GM12878 (cell line): Measurements from ENCODE around the gene EPHB1. TPM values are rescaled to one million over a fixed set of nuclear protein-coding genes. Genes with fewer than 3 reads are reported as not detected.
A peak's percentile ranks its signal among the peaks of the same experiment; 100 is the strongest.

Source experiments
- ATF2 ChIP-seq: IDR thresholded peaks from 2 replicates; pipeline ENCODE4 v1.6.1; 2012; ENCODE audit warnings: low read length, inconsistent platforms
- CHD2 ChIP-seq: IDR thresholded peaks from 2 replicates; pipeline ENCODE4 v1.6.1; 2011; ENCODE audit warnings: low read depth, low read length, improper control_type of control experiment, borderline replicate concordance
- EP300 ChIP-seq, 2 experiments: fragments of 150-350 bp in 1 of 2; IDR thresholded peaks; 2 replicates each; pipeline ENCODE4 v1.6.1; 2011 to 2012; ENCODE audit warnings: low read depth in 2 of 2, low read length in 2 of 2, borderline replicate concordance in 1 of 2, improper control_type of control experiment in 1 of 2, inconsistent platforms in 1 of 2; ENCODE audit not compliant: control insufficient read depth in 1 of 2
- MTA2 ChIP-seq: fragments of 450-650 bp; IDR thresholded peaks from 2 replicates; pipeline ENCODE4 v1.6.1; 2016; ENCODE audit warnings: low read depth, mild to moderate bottlenecking, moderate library complexity
- MTA3 ChIP-seq: IDR thresholded peaks from 2 replicates; pipeline ENCODE4 v1.6.1; 2012; ENCODE audit warnings: low read length, inconsistent platforms, borderline replicate concordance
- NBN ChIP-seq: fragments of 450-650 bp; IDR thresholded peaks from 2 replicates; pipeline ENCODE4 v1.6.1; 2016
- POLR2A ChIP-seq: IDR thresholded peaks from 2 replicates; pipeline ENCODE4 v1.6.1; 2011; ENCODE audit warnings: low read depth, mild to moderate bottlenecking, low read length
- RBBP5 ChIP-seq: fragments of 200-600 bp; sonication (generic); conservative IDR thresholded peaks from 2 replicates; pipeline ENCODE4 v1.6.1; 2016
- RELB ChIP-seq: fragments of 450-650 bp; IDR thresholded peaks from 2 replicates; pipeline ENCODE4 v1.6.1; 2017; ENCODE audit warnings: low read depth, mild to moderate bottlenecking, moderate library complexity
- SMAD1 ChIP-seq: fragments of 450-650 bp; IDR thresholded peaks from 2 replicates; pipeline ENCODE4 v1.6.1; 2018; ENCODE audit warnings: mild to moderate bottlenecking, low read depth; ENCODE audit not compliant: partially characterized antibody
- STAT3 ChIP-seq: IDR thresholded peaks from 2 replicates; pipeline ENCODE4 v1.6.1; 2011; ENCODE audit warnings: low read depth, low read length, improper control_type of control experiment
- TAF1 ChIP-seq: IDR thresholded peaks from 2 replicates; pipeline ENCODE4 v1.6.1; 2011; ENCODE audit warnings: mild to moderate bottlenecking, low read depth, low read length, borderline replicate concordance
- TARDBP ChIP-seq: IDR thresholded peaks from 2 replicates; pipeline ENCODE4 v1.6.1; 2016; ENCODE audit warnings: borderline replicate concordance
- ZNF592 ChIP-seq: fragments of 450-650 bp; IDR thresholded peaks from 2 replicates; pipeline ENCODE4 v1.6.1; 2017; ENCODE audit warnings: mild to moderate bottlenecking, moderate library complexity
- polyA plus RNA-seq, 11 experiments: library from polyadenylated mRNA; depleted of rRNA in 4 of 11; unstranded in 6 of 11; stranded (reverse) in 5 of 11; fragments of >200 nt; fragmentation: Nextera tagmentation in 4 of 11; fragmentation: Illumina TruSeq in 1 of 11; extraction: Ambion mirVana in 4 of 11; extraction: Trizol in 1 of 11; gene quantifications; 1 replicate in 1 of 11; 2 replicates in 10 of 11; pipeline versions ENCODE4 v1.2.1 to v1.2.3, GENCODE V29; 2011 to 2016; ENCODE audit warnings: inconsistent platforms in 2 of 11, missing spikeins in 2 of 11, low read depth in 1 of 11
- total RNA-seq, 4 experiments: library from RNA; depleted of rRNA in 3 of 4; stranded (reverse); fragments of >200 nt in 3 of 4; fragmentation: Illumina TruSeq in 1 of 4; extraction: Trizol in 1 of 4; gene quantifications; 2 replicates each; pipeline versions ENCODE4 v1.2.1 to v1.2.3, GENCODE V29; 2013 to 2021
- TF ChIP-seq, protein P1 (sequence below): fragments of 450-650 bp; conservative IDR thresholded peaks from 2 replicates; pipeline ENCODE4 v1.6.1; 2017; ENCODE audit warnings: mild to moderate bottlenecking, moderate library complexity

Gene EPHB1
- total and polyA plus RNA-seq, 10 of the 15 experiments (the other 5 are each of a cell fraction or from before 2014, with no cell fraction given): 0.33 to 23.8 (median 1.2) TPM

DNA sequence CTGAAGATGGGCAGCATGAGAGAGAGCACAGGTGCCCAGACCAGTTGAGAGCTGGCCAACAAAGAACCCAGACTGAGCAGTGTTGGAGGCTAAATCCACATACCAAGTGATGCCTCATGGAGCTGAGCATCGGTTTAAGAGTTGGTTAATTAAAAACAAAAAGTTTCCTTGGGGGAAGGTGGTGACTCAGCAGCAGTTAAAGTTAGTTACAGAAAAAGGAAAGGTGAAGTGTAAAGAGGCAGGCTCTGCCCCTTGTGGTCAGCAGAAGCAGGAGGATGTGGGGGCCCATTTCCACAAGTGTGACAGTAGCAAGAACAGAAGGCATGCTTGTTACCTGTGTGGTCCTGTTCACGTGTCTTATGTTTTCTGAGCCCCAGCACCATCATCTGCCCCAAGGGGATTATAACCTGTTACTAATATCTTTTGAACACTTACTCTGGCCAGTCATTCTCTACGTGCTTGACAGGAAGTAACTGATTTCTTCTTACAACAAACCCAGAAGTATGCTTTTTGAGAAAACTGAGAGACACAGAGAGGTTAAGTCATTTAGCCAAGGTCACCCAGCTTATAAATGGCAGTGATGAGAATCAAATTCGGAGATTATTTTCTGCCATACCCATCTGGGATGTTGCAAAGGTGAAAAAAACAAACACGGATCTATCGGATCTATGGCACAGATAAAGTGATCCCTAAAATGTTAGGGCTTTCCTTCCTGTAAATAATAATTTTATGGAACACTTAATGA lies 91.0 kb downstream of the EPHB1 start (continued):
- TF ChIP-seq CHD2 (peak; percentile 56; the same call in 1 of the 2 replicates), MTA2 (peak; percentile 93), RELB (peak; percentile 85), MTA3 (no peak), EP300 (IDR thresholded peaks at IDR 0.05; ENCODE audit: borderline replicate concordance in 1 of 2, control insufficient read depth in 1 of 2, low read depth in 2 of 2, low read length in 2 of 2) (peak; percentile 71 to 88), STAT3 (no peak), NBN (peak; percentile 95), SMAD1 (no peak), ATF2 (peak; percentile 30; the same call in 1 of the 2 replicates), TAF1 (no peak), RBBP5 (no peak), POLR2A (no peak), TARDBP (no peak), ZNF592 (no peak)
- TF ChIP-seq, protein P1, sequence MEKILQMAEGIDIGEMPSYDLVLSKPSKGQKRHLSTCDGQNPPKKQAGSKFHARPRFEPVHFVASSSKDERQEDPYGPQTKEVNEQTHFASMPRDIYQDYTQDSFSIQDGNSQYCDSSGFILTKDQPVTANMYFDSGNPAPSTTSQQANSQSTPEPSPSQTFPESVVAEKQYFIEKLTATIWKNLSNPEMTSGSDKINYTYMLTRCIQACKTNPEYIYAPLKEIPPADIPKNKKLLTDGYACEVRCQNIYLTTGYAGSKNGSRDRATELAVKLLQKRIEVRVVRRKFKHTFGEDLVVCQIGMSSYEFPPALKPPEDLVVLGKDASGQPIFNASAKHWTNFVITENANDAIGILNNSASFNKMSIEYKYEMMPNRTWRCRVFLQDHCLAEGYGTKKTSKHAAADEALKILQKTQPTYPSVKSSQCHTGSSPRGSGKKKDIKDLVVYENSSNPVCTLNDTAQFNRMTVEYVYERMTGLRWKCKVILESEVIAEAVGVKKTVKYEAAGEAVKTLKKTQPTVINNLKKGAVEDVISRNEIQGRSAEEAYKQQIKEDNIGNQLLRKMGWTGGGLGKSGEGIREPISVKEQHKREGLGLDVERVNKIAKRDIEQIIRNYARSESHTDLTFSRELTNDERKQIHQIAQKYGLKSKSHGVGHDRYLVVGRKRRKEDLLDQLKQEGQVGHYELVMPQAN: 0 out of 2 replicates have a peak, but pooled peaks have one; percentile 58
